Hepatocyte (in vitro differentiated cells): Measurements from ENCODE around the gene CDK10.
"Not testable (repeated sequence)": the region's sequence is repeated elsewhere in the genome, so short reads cannot be mapped to it uniquely, and the experiment has no call there.

ENCODE experiments used
- EZH2 ChIP-seq: fragments of 200-600 bp; sonication (generic); IDR thresholded peaks from 2 replicates; pipeline ENCODE4 v1.6.1; 2016; ENCODE audit warnings: antibody characterized with exemption, mild to moderate bottlenecking, borderline replicate concordance
- EZH2phosphoT487 ChIP-seq: fragments of 200-600 bp; sonication (generic); IDR thresholded peaks from one replicate; pipeline ENCODE4 v1.6.1; 2018; ENCODE audit warnings: antibody characterized with exemption, mild to moderate bottlenecking, low read depth, moderate library complexity; ENCODE audit not compliant: unreplicated experiment, severe bottlenecking
- TF ChIP-seq, protein P1 (sequence below): fragments of 200-600 bp; sonication (generic); IDR thresholded peaks from 2 replicates; pipeline ENCODE4 v1.5.1; 2016; ENCODE audit warnings: antibody characterized with exemption, mild to moderate bottlenecking; ENCODE audit not compliant: poor library complexity

DNA sequence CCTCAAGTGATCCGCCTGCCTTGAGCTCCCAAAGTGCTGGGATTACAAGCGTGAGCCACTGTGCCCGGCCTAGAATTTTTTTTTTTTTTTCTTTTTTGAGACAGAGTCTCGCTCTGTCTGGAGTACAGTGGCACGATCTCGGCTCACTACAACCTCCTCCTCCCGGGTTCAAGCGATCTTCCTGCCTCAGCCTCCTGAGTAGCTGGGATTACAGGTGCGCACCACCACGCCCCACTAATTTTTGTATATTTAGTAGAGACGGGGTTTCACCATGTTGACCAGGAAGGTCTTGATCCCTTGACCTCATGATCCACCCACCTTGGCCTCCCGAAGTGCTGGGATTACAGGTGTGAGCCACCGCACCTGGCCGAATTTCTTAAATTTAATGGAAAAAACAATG, 12.2 kb downstream of the CDK10 start:
- TF ChIP-seq, protein P1, sequence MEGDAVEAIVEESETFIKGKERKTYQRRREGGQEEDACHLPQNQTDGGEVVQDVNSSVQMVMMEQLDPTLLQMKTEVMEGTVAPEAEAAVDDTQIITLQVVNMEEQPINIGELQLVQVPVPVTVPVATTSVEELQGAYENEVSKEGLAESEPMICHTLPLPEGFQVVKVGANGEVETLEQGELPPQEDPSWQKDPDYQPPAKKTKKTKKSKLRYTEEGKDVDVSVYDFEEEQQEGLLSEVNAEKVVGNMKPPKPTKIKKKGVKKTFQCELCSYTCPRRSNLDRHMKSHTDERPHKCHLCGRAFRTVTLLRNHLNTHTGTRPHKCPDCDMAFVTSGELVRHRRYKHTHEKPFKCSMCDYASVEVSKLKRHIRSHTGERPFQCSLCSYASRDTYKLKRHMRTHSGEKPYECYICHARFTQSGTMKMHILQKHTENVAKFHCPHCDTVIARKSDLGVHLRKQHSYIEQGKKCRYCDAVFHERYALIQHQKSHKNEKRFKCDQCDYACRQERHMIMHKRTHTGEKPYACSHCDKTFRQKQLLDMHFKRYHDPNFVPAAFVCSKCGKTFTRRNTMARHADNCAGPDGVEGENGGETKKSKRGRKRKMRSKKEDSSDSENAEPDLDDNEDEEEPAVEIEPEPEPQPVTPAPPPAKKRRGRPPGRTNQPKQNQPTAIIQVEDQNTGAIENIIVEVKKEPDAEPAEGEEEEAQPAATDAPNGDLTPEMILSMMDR: not testable (repeated sequence)
- not testable (repeated sequence) for TF ChIP-seq EZH2, EZH2phosphoT487
